SK-N-MC (cell line): ENCODE results near the gene SPARCL1.

Experiments used
- EZH2 ChIP-seq: fragments of 200-600 bp; sonication (generic); IDR thresholded peaks from one replicate; pipeline ENCODE4 v1.6.1; 2017; ENCODE audit warnings: antibody characterized with exemption
- FOXP2 ChIP-seq: optimal IDR thresholded peaks from 2 replicates; pipeline ENCODE3; 2011; ENCODE audit warnings: mild to moderate bottlenecking, moderate library complexity; ENCODE audit not compliant: insufficient read depth; ENCODE audit errors: extremely low read length, control extremely low read depth
- POLR2AphosphoS5 ChIP-seq: IDR thresholded peaks from 2 replicates; pipeline ENCODE4 v1.6.1; 2012; ENCODE audit warnings: mild to moderate bottlenecking, low read depth, low read length, borderline replicate concordance

DNA sequence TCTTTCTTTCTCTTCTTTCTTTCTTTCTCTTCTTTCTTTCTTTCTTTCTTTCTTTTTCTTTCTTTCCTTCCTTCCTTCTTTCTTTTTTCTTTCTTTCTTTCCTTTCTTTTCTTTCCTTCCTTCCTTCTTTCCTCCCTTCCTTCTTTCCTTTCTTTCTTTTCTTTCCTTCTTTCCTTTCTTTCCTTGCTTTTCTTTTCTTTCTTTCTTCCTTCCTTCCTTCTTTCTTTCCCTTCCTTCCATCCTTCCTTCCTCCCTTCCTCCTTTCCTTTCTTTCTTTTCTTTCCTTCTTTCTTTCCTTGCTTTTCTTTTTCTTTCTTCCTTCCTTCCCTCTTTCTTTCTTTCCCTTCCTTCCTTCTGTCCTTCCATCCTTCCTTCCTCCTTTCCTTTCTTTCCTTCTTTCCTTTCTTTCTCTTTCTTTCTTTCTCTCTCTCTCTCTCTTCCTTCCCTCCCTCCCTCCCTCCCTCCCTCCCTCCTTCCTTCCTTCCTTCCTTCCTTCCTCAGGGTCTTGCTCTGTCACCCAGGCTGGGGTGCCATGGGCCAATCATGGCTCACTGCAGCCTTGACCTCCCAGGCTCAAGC lies 13.6 kb upstream of the SPARCL1 start:
- TF ChIP-seq EZH2 (no peak), POLR2AphosphoS5 (no peak), FOXP2 (no peak)
